Aorta (tissue), 5 donors: Measurements from ENCODE around the gene NECTIN4. TPM values are rescaled to one million over a fixed set of nuclear protein-coding genes. Genes with fewer than 3 reads are reported as not detected.

ENCODE experiments used
- ATAC-seq: fragments of 200-7000 bp; cut with Tn5 transposase; one replicate; pipeline ENCODE4 v1.9.1; 2022; ENCODE audit warnings: moderate library complexity; ENCODE audit not compliant: low FRiP score
- DNase-seq, 2 donors: peaks; one replicate each; pipeline ENCODE4 v3.0.0-alpha.2; 2020
- H3K27ac ChIP-seq, 2 donors: one replicate each; pipeline ENCODE4 v1.5.1; 2013; ENCODE audit warnings: low read length in 2 of 2, mild to moderate bottlenecking in 2 of 2, moderate library complexity in 2 of 2, control low read depth in 1 of 2, inconsistent platforms in 1 of 2, low read depth in 1 of 2
- H3K27me3 ChIP-seq, 2 donors: one replicate each; pipeline ENCODE4 v1.6.1; 2013; ENCODE audit warnings: control low read depth in 1 of 2, low read length in 1 of 2, mild to moderate bottlenecking in 1 of 2, moderate library complexity in 1 of 2; ENCODE audit not compliant: insufficient read depth in 2 of 2, control insufficient read depth in 1 of 2
- H3K36me3 ChIP-seq, 2 donors: one replicate each; pipeline ENCODE4 v1.6.1; 2013; ENCODE audit warnings: control low read depth in 1 of 2, low read length in 1 of 2, mild to moderate bottlenecking in 1 of 2; ENCODE audit not compliant: insufficient read depth in 2 of 2, control insufficient read depth in 1 of 2
- H3K4me1 ChIP-seq, 2 donors: one replicate each; pipeline ENCODE4 v1.6.1; 2013; ENCODE audit warnings: low read length in 2 of 2, control low read depth in 1 of 2, mild to moderate bottlenecking in 1 of 2, moderate library complexity in 1 of 2; ENCODE audit not compliant: insufficient read depth in 2 of 2, control insufficient read depth in 1 of 2
- H3K4me3 ChIP-seq, 2 donors: one replicate each; pipeline ENCODE4 v1.5.1; 2013; ENCODE audit warnings: low read length in 2 of 2, control low read depth in 1 of 2, mild to moderate bottlenecking in 1 of 2
- H3K9me3 ChIP-seq: one replicate; pipeline ENCODE4 v1.6.1; 2013; ENCODE audit warnings: mild to moderate bottlenecking, low read length; ENCODE audit not compliant: control insufficient read depth
- WGBS, 2 donors: extraction: QIAGEN DNeasy Blood & Tissue Kit; methylation state at CpG; one replicate each; pipeline ENCODE4 v1.1.7; 2013; 5-methylcytosine and 5-hydroxymethylcytosine counted together
- intact Hi-C, 2 donors: fragments of 100-400 bp; cut with DNase I; formaldehyde crosslinking; loops; one replicate each; pipeline versions ENCODE4 v1.14.2 to v1.15.0; 2022
- polyA plus RNA-seq, 2 donors: library from polyadenylated mRNA; stranded (reverse); fragments of 200-250 nt; gene quantifications; one replicate each; pipeline ENCODE4 v1.2.3, GENCODE V29; 2013
- total RNA-seq, 2 donors: library from RNA; stranded (reverse); fragmentation: NEBNext Ultra II Directional; extraction: Animal tissue kit (Norgen Biotek cat#: 25700); gene quantifications; one replicate each; pipeline ENCODE4 v1.2.1, GENCODE V29; 2021
- donor health status: healthy with polysubstance abuse.
- donor health status: Bipolar disorder and iron deficiency.
- donor health status: DM: no; HTN: no; CAD: no.
- donor health status: DM: no; HTN: no; CAD: no.
- donor health status: DM: yes; HTN: yes; CAD: no.

NECTIN4 gene
- total and polyA plus RNA-seq, 4 donors, result 0.24 to 0.26 TPM; not detected in 2

GRCh38 chr1:161082483-161082882 lies 6.9 kb downstream of the NECTIN4 start:
- no peak for ATAC-seq
- WGBS, 2 donors, result 87 to 92% methylated on average over 2 of the region's 2 CpGs
- Histone ChIP-seq H3K4me1 (no peaks in the 10 kb centered on the region), H3K36me3 (no peaks in the 10 kb centered on the region), H3K9me3 (no peaks in the 10 kb centered on the region), H3K4me3 (no peak overlapping the region), H3K27me3 (no peaks in the 10 kb centered on the region), H3K27ac (no peak overlapping the region)
- intact Hi-C loops, result no loop called here
- no peak for DNase-seq

- ATAC-seq (no peak), DNase-seq (no peak)
- WGBS, 2 donors, result 75 to 78% methylated on average over 5 of the region's 5 CpGs
- Histone ChIP-seq H3K36me3 (no peaks in the 10 kb centered on the region), H3K27ac (no peak overlapping the region), H3K4me1 (no peaks in the 10 kb centered on the region), H3K27me3 (no peaks in the 10 kb centered on the region), H3K4me3 (no peak overlapping the region), H3K9me3 (no peaks in the 10 kb centered on the region)
- intact Hi-C loops, result no loop called here
These were observed 7.8 kb downstream of the NECTIN4 start for GRCh38 chr1:161081519-161081918.

- ATAC-seq (no peak), DNase-seq (no peak)
- no peak overlapping the region for H3K27ac ChIP-seq
- H3K27me3 ChIP-seq, result no peaks in the 10 kb centered on the region
- no peaks in the 10 kb centered on the region for H3K4me1 ChIP-seq
- H3K9me3 ChIP-seq, result no peaks in the 10 kb centered on the region
- 78 to 81% methylated on average over 5 of the region's 5 CpGs for WGBS, 2 donors
- intact Hi-C loops, result no loop called here
- no peaks in the 10 kb centered on the region for H3K36me3 ChIP-seq
- H3K4me3 ChIP-seq, result no peak overlapping the region
These were observed 8.6 kb downstream of the NECTIN4 start for GRCh38 chr1:161080441-161081405.

GRCh38 chr1:161079436-161080110 lies 9.8 kb downstream of the NECTIN4 start:
- H3K27me3 ChIP-seq, result no peaks in the 10 kb centered on the region
- intact Hi-C loops, result no loop called here
- no peaks in the 10 kb centered on the region for H3K4me1 ChIP-seq
- no peak overlapping the region for H3K4me3 ChIP-seq
- peak in 1 of 2 donors; percentile 70 for DNase-seq
- no peaks in the 10 kb centered on the region for H3K36me3 ChIP-seq
- no peak overlapping the region for H3K27ac ChIP-seq
- H3K9me3 ChIP-seq, result no peaks in the 10 kb centered on the region
- WGBS, 2 donors, result 44 to 47% methylated on average over 39 to 41 of the region's 41 CpGs
- ATAC-seq, result no peak

- Histone ChIP-seq H3K36me3 (no peaks in the 10 kb centered on the region), H3K9me3 (no peaks in the 10 kb centered on the region), H3K27me3 (no peaks in the 10 kb centered on the region), H3K4me3 (no peak overlapping the region), H3K4me1 (no peaks in the 10 kb centered on the region), H3K27ac (no peak overlapping the region)
- ATAC-seq, result no peak
- DNase-seq, result peak in 1 of 2 donors; percentile 48
- 60 to 68% methylated on average over 9 of the region's 9 CpGs for WGBS, 2 donors
- intact Hi-C loops, result no loop called here
These were observed 11.9 kb downstream of the NECTIN4 start for GRCh38 chr1:161077426-161077825.

- H3K27me3 ChIP-seq, result no peaks in the 10 kb centered on the region
- H3K9me3 ChIP-seq, result no peaks in the 10 kb centered on the region
- intact Hi-C loops, result no loop called here
- ATAC-seq (no peak), DNase-seq (peak in 1 of 2 donors; percentile 11)
- H3K27ac ChIP-seq, result no peak overlapping the region
- H3K36me3 ChIP-seq, result no peaks in the 10 kb centered on the region
- H3K4me1 ChIP-seq, result no peaks in the 10 kb centered on the region
- no peak overlapping the region for H3K4me3 ChIP-seq
These were observed 12.9 kb downstream of the NECTIN4 start for GRCh38 chr1:161076410-161076809.

- no peaks in the 10 kb centered on the region for H3K4me1 ChIP-seq
- WGBS, 2 donors, result 78 to 81% methylated on average over 12 of the region's 12 CpGs
- no peaks in the 10 kb centered on the region for H3K9me3 ChIP-seq
- peak in 1 of 2 donors; percentile 53 for DNase-seq
- no peak for ATAC-seq
- H3K4me3 ChIP-seq, result no peak overlapping the region
- intact Hi-C loops, result no loop called here
- no peaks in the 10 kb centered on the region for H3K27me3 ChIP-seq
- H3K36me3 ChIP-seq, result no peaks in the 10 kb centered on the region
- no peak overlapping the region for H3K27ac ChIP-seq
These were observed 14.5 kb downstream of the NECTIN4 start for GRCh38 chr1:161074676-161075368.

- no peaks in the 10 kb centered on the region for H3K27me3 ChIP-seq
- no peak overlapping the region for H3K27ac ChIP-seq
- peak; percentile 4 for ATAC-seq
- no peak overlapping the region for H3K4me3 ChIP-seq
- intact Hi-C loops, result no loop called here
- H3K9me3 ChIP-seq, result no peaks in the 10 kb centered on the region
- peak in 1 of 2 donors; percentile 60 for DNase-seq
- 74 to 78% methylated on average over 7 of the region's 7 CpGs for WGBS, 2 donors
- no peaks in the 10 kb centered on the region for H3K36me3 ChIP-seq
- H3K4me1 ChIP-seq, result no peaks in the 10 kb centered on the region
These were observed 15.8 kb downstream of the NECTIN4 start for GRCh38 chr1:161073474-161074121.
